Ovary (tissue), 9 donors: ENCODE data around the gene EIF4G3. TPM values are rescaled to one million over a fixed set of nuclear protein-coding genes. Genes with fewer than 3 reads are reported as not detected.
"Not testable (repeated sequence)": the region's sequence is repeated elsewhere in the genome, so short reads cannot be mapped to it uniquely, and the experiment has no call there.

ENCODE experiments used
- DNase-seq, 5 donors: peaks; one replicate each; pipeline ENCODE4 v3.0.0-alpha.2; 2019 to 2020
- H3K27ac ChIP-seq, 2 donors: fragments of 200-600 bp; one replicate each; pipeline versions ENCODE4 v1.5.1 to v1.8.0; 2019 to 2022
- H3K27me3 ChIP-seq: fragments of 200-600 bp; one replicate; pipeline ENCODE4 v1.8.0; 2022
- H3K36me3 ChIP-seq: fragments of 200-600 bp; sonication (generic); one replicate; pipeline ENCODE4 v1.5.1; 2019
- H3K4me1 ChIP-seq: one replicate; pipeline ENCODE4 v1.8.1; 2013; ENCODE audit warnings: mild to moderate bottlenecking, moderate library complexity; ENCODE audit not compliant: insufficient read depth
- H3K4me3 ChIP-seq: fragments of 200-600 bp; sonication (generic); one replicate; pipeline ENCODE4 v1.5.1; 2017
- H3K9me3 ChIP-seq, 2 donors: fragments of 200-600 bp in 1 of 2; sonication (generic) in 1 of 2; one replicate each; pipeline versions ENCODE4 v1.5.1 to v1.8.1; 2013 to 2019; ENCODE audit warnings: mild to moderate bottlenecking in 1 of 2, moderate library complexity in 1 of 2
- CTCF ChIP-seq, 3 donors: fragments of 450-650 bp in 2 of 3; fragments of 200-600 bp in 1 of 3; IDR thresholded peaks; one replicate each; pipeline versions ENCODE4 v1.5.1 to v1.8.0; 2016 to 2022; ENCODE audit warnings: antibody characterized with exemption in 3 of 3, mild to moderate bottlenecking in 1 of 3
- EP300 ChIP-seq: sonication (generic); formaldehyde crosslinking; IDR thresholded peaks from one replicate; pipeline ENCODE4 v1.6.1; 2017; ENCODE audit warnings: antibody characterized with exemption
- POLR2A ChIP-seq: fragments of 450-650 bp; IDR thresholded peaks from one replicate; pipeline ENCODE4 v1.6.1; 2017; ENCODE audit warnings: antibody characterized with exemption, mild to moderate bottlenecking, moderate library complexity
- WGBS, 3 donors: extraction: QIAGEN DNeasy Blood & Tissue Kit in 1 of 3; methylation state at CpG; one replicate each; pipeline versions ENCODE4 v1.1.5 to v1.1.7; 2013 to 2017; 5-methylcytosine and 5-hydroxymethylcytosine counted together
- intact Hi-C, 4 donors: fragments of 100-400 bp; cut with DNase I; formaldehyde crosslinking; loops; one replicate each; pipeline versions ENCODE4 v1.11.0 to v1.15.1; 2022 to 2023
- polyA plus RNA-seq, 2 donors: library from polyadenylated mRNA; stranded (reverse); fragments of 200-250 nt in 1 of 2; fragments of 350-450 nt in 1 of 2; fragmentation: Illumina TruSeq in 1 of 2; extraction: RNeasy Lipid Tissue Mini Kit (QIAGEN cat#74804) in 1 of 2; gene quantifications; one replicate each; pipeline ENCODE4 v1.2.3, GENCODE V29; 2013 to 2014
- total RNA-seq, 7 donors: library from RNA; depleted of rRNA in 2 of 7; stranded (reverse); fragments of >200 nt in 2 of 7; fragmentation: NEBNext Ultra II Directional in 3 of 7; extraction: Animal tissue kit (Norgen Biotek cat#: 25700) in 3 of 7; gene quantifications; one replicate each; pipeline versions ENCODE4 v1.1.0 to v1.2.4, GENCODE V29; 2016 to 2023
- donor health status: DM: no; HTN: no; CAD: no; lungs with moderate emphysema.
- donor health status: DM: no; HTN: no; CAD: no.
- donor health status: Bipolar disorder and iron deficiency.
- donor health status: DM: yes; HTN: yes; CAD: no.
- donor health status: DM: no; HTN: no; CAD: no.
- donor health status: DM: yes; HTN: yes; CAD: no.

Gene EIF4G3
- total and polyA plus RNA-seq, 9 donors: 13.9 to 62.4 (median 39.4) TPM

GRCh38 chr1:21175324-21175669, 1.4 kb downstream of the EIF4G3 start:
- H3K36me3 ChIP-seq: no peaks in the 10 kb centered on the region
- no peaks in the 10 kb centered on the region for H3K27me3 ChIP-seq
- peak overlapping the region; percentile 87 for H3K4me3 ChIP-seq
- no peaks in the 10 kb centered on the region for H3K9me3 ChIP-seq
- H3K4me1 ChIP-seq: no peaks in the 10 kb centered on the region
- H3K27ac ChIP-seq: peak overlapping the region; percentile 14 to 85
- intact Hi-C loops: no loop called here
- DNase-seq: peak in 1 of 5 donors; percentile 32
- TF ChIP-seq EP300 (no peak), CTCF (IDR thresholded peaks at IDR 0.05) (no peak), POLR2A (no peak)
- WGBS, 3 donors: 0 to 1% (median 1%) methylated on average over 6 of the region's 6 CpGs

GRCh38 chr1:21174654-21175323, 1.9 kb downstream of the EIF4G3 start:
- Histone ChIP-seq H3K4me1 (no peaks in the 10 kb centered on the region), H3K27me3 (no peaks in the 10 kb centered on the region), H3K27ac (peak overlapping the region; percentile 14 to 85), H3K4me3 (peak overlapping the region; percentile 87), H3K36me3 (no peaks in the 10 kb centered on the region), H3K9me3 (no peaks in the 10 kb centered on the region)
- 3 to 5% (median 5%) methylated on average over 12 of the region's 12 CpGs for WGBS, 3 donors
- no peak for DNase-seq
- TF ChIP-seq CTCF (IDR thresholded peaks at IDR 0.05) (no peak), POLR2A (no peak), EP300 (no peak)
- intact Hi-C loops: no loop called here

GRCh38 chr1:21174230-21174629, 2.5 kb downstream of the EIF4G3 start:
- H3K9me3 ChIP-seq: no peaks in the 10 kb centered on the region
- no peak for DNase-seq
- H3K4me1 ChIP-seq: no peaks in the 10 kb centered on the region
- WGBS, 3 donors: 28 to 37% (median 35%) methylated on average over 2 of the region's 2 CpGs
- H3K36me3 ChIP-seq: no peaks in the 10 kb centered on the region
- no peaks in the 10 kb centered on the region for H3K27me3 ChIP-seq
- TF ChIP-seq CTCF (IDR thresholded peaks at IDR 0.05) (no peak), POLR2A (no peak), EP300 (no peak)
- H3K4me3 ChIP-seq: peak overlapping the region; percentile 87
- intact Hi-C loops: no loop called here
- peak overlapping the region in 1 of 2 donors; percentile 85 for H3K27ac ChIP-seq

- H3K27ac ChIP-seq, H3K36me3 ChIP-seq, DNase-seq, H3K4me1 ChIP-seq, H3K9me3 ChIP-seq, H3K27me3 ChIP-seq, intact Hi-C loops, H3K4me3 ChIP-seq: not testable (repeated sequence)
- WGBS, 3 donors: 85 to 94% (median 89%) methylated on average over 11 to 12 of the region's 12 CpGs
These were observed 3.6 kb downstream of the EIF4G3 start for GRCh38 chr1:21173096-21173495.

- H3K9me3 ChIP-seq, H3K27ac ChIP-seq, H3K36me3 ChIP-seq, H3K4me3 ChIP-seq, intact Hi-C loops, H3K4me1 ChIP-seq, H3K27me3 ChIP-seq: not testable (repeated sequence)
- DNase-seq: peak in 1 of 5 donors; percentile 47
- WGBS, 3 donors: 9 to 10% (median 10%) methylated on average over 4 of the region's 4 CpGs
These were observed 5.9 kb downstream of the EIF4G3 start for GRCh38 chr1:21170837-21171236.
